Measurements from ENCODE around the gene UBE3C. TPM values are rescaled to one million over a fixed set of nuclear protein-coding genes. Genes with fewer than 3 reads are reported as not detected.

Gene UBE3C
- total and polyA plus RNA-seq, 2 of the 13 experiments (the other 11 are each of a cell fraction or from before 2014, with no cell fraction given): 27.0 to 48.2 TPM

- no peak for TF ChIP-seq HNF4G (IDR thresholded peaks at IDR 0.05; ENCODE audit: borderline replicate concordance, low read depth, low read length)
- no peak for TF ChIP-seq HNF4G (CRISPR knock-in tag; IDR thresholded peaks at IDR 0.05; ENCODE audit: borderline replicate concordance, low read depth)
- TF ChIP-seq, protein P1, sequence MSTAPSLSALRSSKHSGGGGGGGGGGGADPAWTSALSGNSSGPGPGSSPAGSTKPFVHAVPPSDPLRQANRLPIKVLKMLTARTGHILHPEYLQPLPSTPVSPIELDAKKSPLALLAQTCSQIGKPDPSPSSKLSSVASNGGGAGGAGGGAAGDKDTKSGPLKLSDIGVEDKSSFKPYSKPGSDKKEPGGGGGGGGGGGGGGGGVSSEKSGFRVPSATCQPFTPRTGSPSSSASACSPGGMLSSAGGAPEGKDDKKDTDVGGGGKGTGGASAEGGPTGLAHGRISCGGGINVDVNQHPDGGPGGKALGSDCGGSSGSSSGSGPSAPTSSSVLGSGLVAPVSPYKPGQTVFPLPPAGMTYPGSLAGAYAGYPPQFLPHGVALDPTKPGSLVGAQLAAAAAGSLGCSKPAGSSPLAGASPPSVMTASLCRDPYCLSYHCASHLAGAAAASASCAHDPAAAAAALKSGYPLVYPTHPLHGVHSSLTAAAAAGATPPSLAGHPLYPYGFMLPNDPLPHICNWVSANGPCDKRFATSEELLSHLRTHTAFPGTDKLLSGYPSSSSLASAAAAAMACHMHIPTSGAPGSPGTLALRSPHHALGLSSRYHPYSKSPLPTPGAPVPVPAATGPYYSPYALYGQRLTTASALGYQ (CRISPR knock-in tag; IDR thresholded peaks at IDR 0.05): no peak
- no peak for TF ChIP-seq ZNF530 (CRISPR knock-in tag; IDR thresholded peaks at IDR 0.05; ENCODE audit: low read depth)
- no peak for TF ChIP-seq HES4 (CRISPR knock-in tag; IDR thresholded peaks at IDR 0.05; ENCODE audit: borderline replicate concordance)
- TF ChIP-seq, protein P2, sequence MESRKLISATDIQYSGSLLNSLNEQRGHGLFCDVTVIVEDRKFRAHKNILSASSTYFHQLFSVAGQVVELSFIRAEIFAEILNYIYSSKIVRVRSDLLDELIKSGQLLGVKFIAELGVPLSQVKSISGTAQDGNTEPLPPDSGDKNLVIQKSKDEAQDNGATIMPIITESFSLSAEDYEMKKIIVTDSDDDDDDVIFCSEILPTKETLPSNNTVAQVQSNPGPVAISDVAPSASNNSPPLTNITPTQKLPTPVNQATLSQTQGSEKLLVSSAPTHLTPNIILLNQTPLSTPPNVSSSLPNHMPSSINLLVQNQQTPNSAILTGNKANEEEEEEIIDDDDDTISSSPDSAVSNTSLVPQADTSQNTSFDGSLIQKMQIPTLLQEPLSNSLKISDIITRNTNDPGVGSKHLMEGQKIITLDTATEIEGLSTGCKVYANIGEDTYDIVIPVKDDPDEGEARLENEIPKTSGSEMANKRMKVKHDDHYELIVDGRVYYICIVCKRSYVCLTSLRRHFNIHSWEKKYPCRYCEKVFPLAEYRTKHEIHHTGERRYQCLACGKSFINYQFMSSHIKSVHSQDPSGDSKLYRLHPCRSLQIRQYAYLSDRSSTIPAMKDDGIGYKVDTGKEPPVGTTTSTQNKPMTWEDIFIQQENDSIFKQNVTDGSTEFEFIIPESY (CRISPR knock-in tag; IDR thresholded peaks at IDR 0.05): no peak
- TF ChIP-seq, protein P3, sequence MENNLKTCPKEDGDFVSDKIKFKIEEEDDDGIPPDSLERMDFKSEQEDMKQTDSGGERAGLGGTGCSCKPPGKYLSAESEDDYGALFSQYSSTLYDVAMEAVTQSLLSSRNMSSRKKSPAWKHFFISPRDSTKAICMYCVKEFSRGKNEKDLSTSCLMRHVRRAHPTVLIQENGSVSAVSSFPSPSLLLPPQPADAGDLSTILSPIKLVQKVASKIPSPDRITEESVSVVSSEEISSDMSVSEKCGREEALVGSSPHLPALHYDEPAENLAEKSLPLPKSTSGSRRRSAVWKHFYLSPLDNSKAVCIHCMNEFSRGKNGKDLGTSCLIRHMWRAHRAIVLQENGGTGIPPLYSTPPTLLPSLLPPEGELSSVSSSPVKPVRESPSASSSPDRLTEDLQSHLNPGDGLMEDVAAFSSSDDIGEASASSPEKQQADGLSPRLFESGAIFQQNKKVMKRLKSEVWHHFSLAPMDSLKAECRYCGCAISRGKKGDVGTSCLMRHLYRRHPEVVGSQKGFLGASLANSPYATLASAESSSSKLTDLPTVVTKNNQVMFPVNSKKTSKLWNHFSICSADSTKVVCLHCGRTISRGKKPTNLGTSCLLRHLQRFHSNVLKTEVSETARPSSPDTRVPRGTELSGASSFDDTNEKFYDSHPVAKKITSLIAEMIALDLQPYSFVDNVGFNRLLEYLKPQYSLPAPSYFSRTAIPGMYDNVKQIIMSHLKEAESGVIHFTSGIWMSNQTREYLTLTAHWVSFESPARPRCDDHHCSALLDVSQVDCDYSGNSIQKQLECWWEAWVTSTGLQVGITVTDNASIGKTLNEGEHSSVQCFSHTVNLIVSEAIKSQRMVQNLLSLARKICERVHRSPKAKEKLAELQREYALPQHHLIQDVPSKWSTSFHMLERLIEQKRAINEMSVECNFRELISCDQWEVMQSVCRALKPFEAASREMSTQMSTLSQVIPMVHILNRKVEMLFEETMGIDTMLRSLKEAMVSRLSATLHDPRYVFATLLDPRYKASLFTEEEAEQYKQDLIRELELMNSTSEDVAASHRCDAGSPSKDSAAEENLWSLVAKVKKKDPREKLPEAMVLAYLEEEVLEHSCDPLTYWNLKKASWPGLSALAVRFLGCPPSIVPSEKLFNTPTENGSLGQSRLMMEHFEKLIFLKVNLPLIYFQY (CRISPR knock-in tag; IDR thresholded peaks at IDR 0.05; ENCODE audit: borderline replicate concordance): no peak
- TF ChIP-seq, protein P4, sequence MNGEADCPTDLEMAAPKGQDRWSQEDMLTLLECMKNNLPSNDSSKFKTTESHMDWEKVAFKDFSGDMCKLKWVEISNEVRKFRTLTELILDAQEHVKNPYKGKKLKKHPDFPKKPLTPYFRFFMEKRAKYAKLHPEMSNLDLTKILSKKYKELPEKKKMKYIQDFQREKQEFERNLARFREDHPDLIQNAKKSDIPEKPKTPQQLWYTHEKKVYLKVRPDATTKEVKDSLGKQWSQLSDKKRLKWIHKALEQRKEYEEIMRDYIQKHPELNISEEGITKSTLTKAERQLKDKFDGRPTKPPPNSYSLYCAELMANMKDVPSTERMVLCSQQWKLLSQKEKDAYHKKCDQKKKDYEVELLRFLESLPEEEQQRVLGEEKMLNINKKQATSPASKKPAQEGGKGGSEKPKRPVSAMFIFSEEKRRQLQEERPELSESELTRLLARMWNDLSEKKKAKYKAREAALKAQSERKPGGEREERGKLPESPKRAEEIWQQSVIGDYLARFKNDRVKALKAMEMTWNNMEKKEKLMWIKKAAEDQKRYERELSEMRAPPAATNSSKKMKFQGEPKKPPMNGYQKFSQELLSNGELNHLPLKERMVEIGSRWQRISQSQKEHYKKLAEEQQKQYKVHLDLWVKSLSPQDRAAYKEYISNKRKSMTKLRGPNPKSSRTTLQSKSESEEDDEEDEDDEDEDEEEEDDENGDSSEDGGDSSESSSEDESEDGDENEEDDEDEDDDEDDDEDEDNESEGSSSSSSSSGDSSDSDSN (CRISPR knock-in tag; IDR thresholded peaks at IDR 0.05): no peak
- no peak for TF ChIP-seq NR1H2 (CRISPR knock-in tag; IDR thresholded peaks at IDR 0.05; ENCODE audit: borderline replicate concordance, low read depth)
- TF ChIP-seq NCOA5 (CRISPR knock-in tag; IDR thresholded peaks at IDR 0.05): no peak
- TF ChIP-seq PRMT3 (CRISPR knock-in tag; IDR thresholded peaks at IDR 0.05; ENCODE audit: borderline replicate concordance, low read depth): no peak
- no peak for TF ChIP-seq KDM5B (CRISPR knock-in tag; IDR thresholded peaks at IDR 0.05; ENCODE audit: borderline replicate concordance)
Measured at GRCh38 chr7:157312941-157313340, 174.2 kb downstream of the UBE3C start (continued).

All from HepG2 (cell line).